ENCODE data around the gene CIAO2A. TPM values are rescaled to one million over a fixed set of nuclear protein-coding genes. Genes with fewer than 3 reads are reported as not detected.

CIAO2A gene
- total RNA-seq, 1 experiment from 2014 or later = 73.2 TPM

- CTCF ChIA-PET = no interaction called here
- Mint-ChIP-seq H3K4me3 (ENCODE audit: low read depth, unreplicated experiment) (no peak overlapping the region), H3K27ac (ENCODE audit: unreplicated experiment) (no peak overlapping the region), H3K4me1 (ENCODE audit: low read depth, unreplicated experiment) (no peaks in the 10 kb centered on the region), H3K36me3 (ENCODE audit: insufficient read depth, unreplicated experiment) (peaks cover 57% of the 10 kb centered on the region), H3K27me3 (ENCODE audit: unreplicated experiment) (no peaks in the 10 kb centered on the region), H3K9me3 (ENCODE audit: low read depth, unreplicated experiment) (no peaks in the 10 kb centered on the region)
- no peak for TF ChIP-seq CTCF (IDR thresholded peaks at IDR 0.05; ENCODE audit: unreplicated experiment)
- BruUV-seq (replicated peaks) = no TSS peak
- intact Hi-C loops (cut with micrococcal nuclease; ENCODE audit: unreplicated experiment) = no loop called here
- no peak for DNase-seq
Observed at GRCh38 chr15:64132217-64132616, 38.6 kb upstream of the CIAO2A start.

GRCh38 chr15:64131547-64131946 is 37.9 kb upstream of the CIAO2A start:
- Mint-ChIP-seq H3K27ac (ENCODE audit: unreplicated experiment) (no peak overlapping the region), H3K27me3 (ENCODE audit: unreplicated experiment) (no peaks in the 10 kb centered on the region), H3K9me3 (ENCODE audit: low read depth, unreplicated experiment) (no peaks in the 10 kb centered on the region), H3K36me3 (ENCODE audit: insufficient read depth, unreplicated experiment) (peaks cover 53% of the 10 kb centered on the region), H3K4me3 (ENCODE audit: low read depth, unreplicated experiment) (no peak overlapping the region), H3K4me1 (ENCODE audit: low read depth, unreplicated experiment) (no peaks in the 10 kb centered on the region)
- BruUV-seq (replicated peaks) = no TSS peak
- intact Hi-C loops (cut with micrococcal nuclease; ENCODE audit: unreplicated experiment) = no loop called here
- no peak for DNase-seq
- TF ChIP-seq CTCF (IDR thresholded peaks at IDR 0.05; ENCODE audit: unreplicated experiment) = no peak
- CTCF ChIA-PET = interaction anchor here (0.5 kb wide), 1 partner anchor 1000 kb away, joined by 3 read pairs; no protein-coding TSS in a partner anchor

GRCh38 chr15:64130159-64130558 is 36.5 kb upstream of the CIAO2A start:
- Mint-ChIP-seq H3K36me3 (ENCODE audit: insufficient read depth, unreplicated experiment) (peaks cover 50% of the 10 kb centered on the region), H3K27me3 (ENCODE audit: unreplicated experiment) (no peaks in the 10 kb centered on the region), H3K4me1 (ENCODE audit: low read depth, unreplicated experiment) (no peaks in the 10 kb centered on the region), H3K27ac (ENCODE audit: unreplicated experiment) (no peak overlapping the region), H3K9me3 (ENCODE audit: low read depth, unreplicated experiment) (no peaks in the 10 kb centered on the region), H3K4me3 (ENCODE audit: low read depth, unreplicated experiment) (no peak overlapping the region)
- CTCF ChIA-PET = no interaction called here
- no peak for TF ChIP-seq CTCF (IDR thresholded peaks at IDR 0.05; ENCODE audit: unreplicated experiment)
- intact Hi-C loops (cut with micrococcal nuclease; ENCODE audit: unreplicated experiment) = no loop called here
- BruUV-seq (replicated peaks) = no TSS peak
- DNase-seq = no peak

- Mint-ChIP-seq H3K27me3 (ENCODE audit: unreplicated experiment) (no peaks in the 10 kb centered on the region), H3K9me3 (ENCODE audit: low read depth, unreplicated experiment) (no peaks in the 10 kb centered on the region), H3K27ac (ENCODE audit: unreplicated experiment) (no peak overlapping the region), H3K36me3 (ENCODE audit: insufficient read depth, unreplicated experiment) (peaks cover 38% of the 10 kb centered on the region), H3K4me1 (ENCODE audit: low read depth, unreplicated experiment) (no peaks in the 10 kb centered on the region), H3K4me3 (ENCODE audit: low read depth, unreplicated experiment) (no peak overlapping the region)
- BruUV-seq (replicated peaks) = no TSS peak
- intact Hi-C loops (cut with micrococcal nuclease; ENCODE audit: unreplicated experiment) = no loop called here
- TF ChIP-seq CTCF (IDR thresholded peaks at IDR 0.05; ENCODE audit: unreplicated experiment) = no peak
- CTCF ChIA-PET = no interaction called here
- DNase-seq = no peak
Observed at GRCh38 chr15:64127521-64128270, 34.1 kb upstream of the CIAO2A start.

Measured in Calu3 (cell line).